K562 (cell line): Measurements from ENCODE around the gene PRPF8. TPM values are rescaled to one million over a fixed set of nuclear protein-coding genes. Genes with fewer than 3 reads are reported as not detected.

Source experiments
- ARHGAP35 ChIP-seq: fragments of 450-650 bp; IDR thresholded peaks from 2 replicates; pipeline ENCODE4 v1.6.1; 2018; ENCODE audit not compliant: partially characterized antibody
- BCOR ChIP-seq: fragments of 450-650 bp; IDR thresholded peaks from 2 replicates; pipeline ENCODE4 v1.6.1; 2016
- CBX1 ChIP-seq: sonication (generic); IDR thresholded peaks from 2 replicates; pipeline ENCODE4 v1.6.1; 2016; ENCODE audit warnings: antibody characterized with exemption, low read depth, mild to moderate bottlenecking
- CREB1 ChIP-seq, 2 experiments: sonication (generic) in 1 of 2; formaldehyde crosslinking in 1 of 2; IDR thresholded peaks; 2 replicates each; pipeline versions ENCODE4 v1.6.1 to v1.8.0; 2012 to 2022; ENCODE audit warnings: inconsistent platforms in 1 of 2, mild to moderate bottlenecking in 1 of 2, missing genetic modification reagents in 1 of 2, moderate library complexity in 1 of 2
- CTCF ChIP-seq, 3 experiments: IDR thresholded peaks in 2 of 3; conservative IDR thresholded peaks in 1 of 3; 2 replicates each; pipeline ENCODE4 v1.5.1; 2011 to 2012; ENCODE audit warnings: low read length in 3 of 3, mild to moderate bottlenecking in 3 of 3, control low read depth in 2 of 3, improper control_type of control experiment in 1 of 3, inconsistent platforms in 1 of 3, low read depth in 1 of 3, mixed read lengths in 1 of 3, moderate library complexity in 1 of 3; ENCODE audit not compliant: insufficient read depth in 2 of 3
- FOXA1 ChIP-seq: fragments of 450-650 bp; IDR thresholded peaks from 2 replicates; pipeline ENCODE4 v1.6.1; 2016; ENCODE audit warnings: mild to moderate bottlenecking, borderline replicate concordance
- GTF2F1 ChIP-seq: IDR thresholded peaks from 2 replicates; pipeline ENCODE4 v1.6.1; 2011; ENCODE audit warnings: low read depth, low read length, improper control_type of control experiment
- HDAC1 ChIP-seq, 2 experiments: fragments of 450-650 bp; IDR thresholded peaks; 2 replicates each; pipeline ENCODE4 v1.6.1; 2016 to 2017; ENCODE audit warnings: inconsistent platforms in 1 of 2, mild to moderate bottlenecking in 1 of 2, moderate library complexity in 1 of 2
- HDAC6 ChIP-seq: IDR thresholded peaks from 2 replicates; pipeline ENCODE4 v1.6.1; 2012; ENCODE audit warnings: low read depth, mild to moderate bottlenecking, control low read depth, inconsistent platforms, low read length, moderate library complexity
- HDAC8 ChIP-seq: fragments of 450-650 bp; IDR thresholded peaks from 2 replicates; pipeline ENCODE4 v1.6.1; 2016; ENCODE audit warnings: mild to moderate bottlenecking, missing genetic modification characterization, moderate library complexity, missing compliant biosample characterization
- MCM5 ChIP-seq: fragments of 450-650 bp; IDR thresholded peaks from 2 replicates; pipeline ENCODE4 v1.6.1; 2016; ENCODE audit warnings: low read depth
- MYC ChIP-seq, 2 experiments: fragments of 250-450 bp in 1 of 2; sonication (Bioruptor Pico) in 1 of 2; IDR thresholded peaks; 2 replicates each; pipeline versions ENCODE4 v1.5.1 to v1.6.1; 2012 to 2021; ENCODE audit warnings: low read depth in 2 of 2, borderline replicate concordance in 1 of 2, improper control_type of control experiment in 1 of 2, low read length in 1 of 2, mild to moderate bottlenecking in 1 of 2, moderate library complexity in 1 of 2
- ZNF124 ChIP-seq: sonication (generic); formaldehyde crosslinking; IDR thresholded peaks from 2 replicates; pipeline ENCODE4 v1.8.1; 2022; ENCODE audit warnings: missing genetic modification reagents
- ZNF408 ChIP-seq: fragments of 250-450 bp; sonication (Bioruptor Pico); IDR thresholded peaks from 2 replicates; pipeline ENCODE4 v1.4.0; 2020; ENCODE audit warnings: low read depth, mild to moderate bottlenecking, moderate library complexity
- ZNF717 ChIP-seq: fragments of 250-450 bp; sonication (Bioruptor Pico); IDR thresholded peaks from 2 replicates; pipeline ENCODE4 v1.5.0; 2021
- ZNF79 ChIP-seq: fragments of 250-450 bp; sonication (Bioruptor Pico); IDR thresholded peaks from 2 replicates; pipeline ENCODE4 v1.4.0; 2020; ENCODE audit warnings: low read depth, mild to moderate bottlenecking, moderate library complexity
- ZSCAN32 ChIP-seq: fragments of 450-650 bp; formaldehyde crosslinking; IDR thresholded peaks from 2 replicates; pipeline ENCODE4 v1.4.0; 2020; ENCODE audit warnings: mild to moderate bottlenecking, moderate library complexity
- polyA plus RNA-seq, 8 experiments: library from polyadenylated mRNA; depleted of rRNA in 4 of 8; stranded (reverse) in 5 of 8; unstranded in 3 of 8; fragments of >200 nt; fragmentation: Nextera tagmentation in 2 of 8; fragmentation: Illumina TruSeq in 1 of 8; extraction: Ambion mirVana in 2 of 8; extraction: Trizol in 1 of 8; gene quantifications; 2 replicates each; pipeline versions ENCODE4 v1.2.1 to v1.2.3, GENCODE V29; 2011 to 2014; ENCODE audit warnings: inconsistent platforms in 1 of 8, missing spikeins in 1 of 8
- total RNA-seq, 7 experiments: library from RNA; depleted of rRNA in 6 of 7; stranded (reverse); fragments of >200 nt in 6 of 7; fragmentation: Illumina TruSeq in 2 of 7; extraction: Trizol in 2 of 7; gene quantifications; 2 replicates each; pipeline versions ENCODE4 v1.2.1 to v1.2.3, GENCODE V29; 2011 to 2021; ENCODE audit warnings: low replicate concordance in 1 of 7
- TF ChIP-seq, protein P1 (sequence below): IDR thresholded peaks from 3 replicates; pipeline ENCODE4 v1.6.1; 2011; ENCODE audit warnings: borderline replicate concordance, mild to moderate bottlenecking; ENCODE audit not compliant: insufficient read length, insufficient read depth
- TF ChIP-seq, protein P2 (sequence below): fragments of 450-650 bp; IDR thresholded peaks from 2 replicates; pipeline ENCODE4 v1.6.1; 2016; ENCODE audit warnings: missing biosample characterization, missing genetic modification characterization
- TF ChIP-seq, protein P3 (sequence below): fragments of 250-450 bp; sonication (Bioruptor Pico); IDR thresholded peaks from 2 replicates; pipeline ENCODE4 v1.5.0; 2022; ENCODE audit warnings: mild to moderate bottlenecking

Gene PRPF8
- total and polyA plus RNA-seq, 9 of the 15 experiments (the other 6 are each of a cell fraction or from before 2014, with no cell fraction given) = 64.3 to 294 (median 85.9) TPM

DNA sequence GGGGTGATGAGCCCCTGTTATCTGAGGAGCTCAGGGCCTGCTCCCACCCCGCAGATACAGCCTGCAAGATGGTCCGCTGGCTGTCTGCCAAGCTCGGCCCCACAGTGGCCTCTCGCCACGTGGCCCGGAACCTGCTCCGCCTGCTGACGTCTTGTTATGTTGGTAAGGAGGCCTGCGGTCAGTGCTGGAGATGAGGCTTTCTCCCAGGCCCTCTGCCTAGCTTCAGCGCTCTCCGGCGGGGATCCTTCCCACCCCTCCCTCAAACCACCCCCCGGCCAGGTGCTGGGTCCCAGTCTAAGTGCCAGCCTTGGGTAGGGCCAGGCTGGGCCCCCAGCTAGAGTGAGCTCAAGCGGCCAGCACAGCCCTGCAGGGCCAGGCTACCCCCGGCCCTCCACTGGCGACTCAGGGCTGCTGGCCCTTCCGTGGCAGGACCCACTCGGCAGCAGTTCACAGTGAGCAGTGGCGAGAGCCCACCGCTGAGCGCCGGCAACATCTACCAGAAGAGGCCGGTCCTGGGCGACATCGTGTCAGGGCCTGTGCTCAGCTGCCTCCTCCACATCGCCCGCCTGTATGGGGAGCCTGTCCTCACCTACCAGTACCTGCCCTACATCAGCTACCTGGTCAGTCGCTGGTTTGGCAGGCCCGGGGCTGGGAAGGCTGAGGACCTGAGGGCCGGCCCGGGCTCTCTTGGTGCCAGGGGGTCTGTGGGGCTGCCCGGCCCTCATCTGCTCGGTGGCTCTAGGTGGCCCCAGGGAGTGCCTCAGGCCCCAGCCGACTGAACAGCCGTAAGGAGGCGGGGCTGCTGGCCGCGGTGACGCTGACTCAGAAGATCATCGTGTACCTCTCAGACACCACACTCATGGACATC, 45.9 kb upstream of the PRPF8 start (continued):
- TF ChIP-seq, protein P1, sequence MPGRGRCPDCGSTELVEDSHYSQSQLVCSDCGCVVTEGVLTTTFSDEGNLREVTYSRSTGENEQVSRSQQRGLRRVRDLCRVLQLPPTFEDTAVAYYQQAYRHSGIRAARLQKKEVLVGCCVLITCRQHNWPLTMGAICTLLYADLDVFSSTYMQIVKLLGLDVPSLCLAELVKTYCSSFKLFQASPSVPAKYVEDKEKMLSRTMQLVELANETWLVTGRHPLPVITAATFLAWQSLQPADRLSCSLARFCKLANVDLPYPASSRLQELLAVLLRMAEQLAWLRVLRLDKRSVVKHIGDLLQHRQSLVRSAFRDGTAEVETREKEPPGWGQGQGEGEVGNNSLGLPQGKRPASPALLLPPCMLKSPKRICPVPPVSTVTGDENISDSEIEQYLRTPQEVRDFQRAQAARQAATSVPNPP = no peak
- no peak for TF ChIP-seq CREB1 (IDR thresholded peaks at IDR 0.05)
- TF ChIP-seq CREB1 (CRISPR knock-in tag; IDR thresholded peaks at IDR 0.05) = peak; percentile 71
- no peak for TF ChIP-seq ZNF79 (CRISPR knock-in tag)
- TF ChIP-seq ZNF124 = no peak
- 0 out of 2 replicates have a peak, but pooled peaks have one; percentile 42 for TF ChIP-seq CBX1
- no peak for TF ChIP-seq MCM5
- TF ChIP-seq ZNF717 (CRISPR knock-in tag) = no peak
- no peak for TF ChIP-seq ARHGAP35
- TF ChIP-seq, protein P2, sequence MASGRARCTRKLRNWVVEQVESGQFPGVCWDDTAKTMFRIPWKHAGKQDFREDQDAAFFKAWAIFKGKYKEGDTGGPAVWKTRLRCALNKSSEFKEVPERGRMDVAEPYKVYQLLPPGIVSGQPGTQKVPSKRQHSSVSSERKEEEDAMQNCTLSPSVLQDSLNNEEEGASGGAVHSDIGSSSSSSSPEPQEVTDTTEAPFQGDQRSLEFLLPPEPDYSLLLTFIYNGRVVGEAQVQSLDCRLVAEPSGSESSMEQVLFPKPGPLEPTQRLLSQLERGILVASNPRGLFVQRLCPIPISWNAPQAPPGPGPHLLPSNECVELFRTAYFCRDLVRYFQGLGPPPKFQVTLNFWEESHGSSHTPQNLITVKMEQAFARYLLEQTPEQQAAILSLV (tag) = no peak
- no peak for TF ChIP-seq GTF2F1
- 0 out of 6 replicates have a peak, but pooled peaks of 2 of the 3 experiments have one; percentile 9 to 13 for TF ChIP-seq CTCF (IDR thresholded peaks at IDR 0.05 in 2 of 3, conservative IDR thresholded peaks at IDR 0.05 in 1 of 3; ENCODE audit: insufficient read depth in 2 of 3, low read depth in 1 of 3, low read length in 3 of 3)
- no peak for TF ChIP-seq ZSCAN32 (CRISPR knock-in tag)
- no peak for TF ChIP-seq FOXA1
- TF ChIP-seq, protein P3, sequence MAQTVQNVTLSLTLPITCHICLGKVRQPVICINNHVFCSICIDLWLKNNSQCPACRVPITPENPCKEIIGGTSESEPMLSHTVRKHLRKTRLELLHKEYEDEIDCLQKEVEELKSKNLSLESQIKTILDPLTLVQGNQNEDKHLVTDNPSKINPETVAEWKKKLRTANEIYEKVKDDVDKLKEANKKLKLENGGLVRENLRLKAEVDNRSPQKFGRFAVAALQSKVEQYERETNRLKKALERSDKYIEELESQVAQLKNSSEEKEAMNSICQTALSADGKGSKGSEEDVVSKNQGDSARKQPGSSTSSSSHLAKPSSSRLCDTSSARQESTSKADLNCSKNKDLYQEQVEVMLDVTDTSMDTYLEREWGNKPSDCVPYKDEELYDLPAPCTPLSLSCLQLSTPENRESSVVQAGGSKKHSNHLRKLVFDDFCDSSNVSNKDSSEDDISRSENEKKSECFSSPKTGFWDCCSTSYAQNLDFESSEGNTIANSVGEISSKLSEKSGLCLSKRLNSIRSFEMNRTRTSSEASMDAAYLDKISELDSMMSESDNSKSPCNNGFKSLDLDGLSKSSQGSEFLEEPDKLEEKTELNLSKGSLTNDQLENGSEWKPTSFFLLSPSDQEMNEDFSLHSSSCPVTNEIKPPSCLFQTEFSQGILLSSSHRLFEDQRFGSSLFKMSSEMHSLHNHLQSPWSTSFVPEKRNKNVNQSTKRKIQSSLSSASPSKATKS (CRISPR knock-in tag) = no peak
- TF ChIP-seq HDAC1 (IDR thresholded peaks at IDR 0.05) = no peak
- TF ChIP-seq HDAC8 = no peak
- no peak for TF ChIP-seq ZNF408
- no peak for TF ChIP-seq BCOR
- TF ChIP-seq HDAC6 = no peak
- TF ChIP-seq MYC (IDR thresholded peaks at IDR 0.05; ENCODE audit: low read depth, low read length) = peak; percentile 95
- TF ChIP-seq MYC (CRISPR knock-in tag; IDR thresholded peaks at IDR 0.05; ENCODE audit: borderline replicate concordance, low read depth) = peak; percentile 70; the same call in 1 of the 2 replicates
